ENCODE data around the gene DCPS.
"Not testable (repeated sequence)": the region's sequence is repeated elsewhere in the genome, so short reads cannot be mapped to it uniquely, and the experiment has no call there.

DCPS gene

GRCh38 chr11:126394634-126395072, 90.8 kb downstream of the DCPS start:
- H3K9me3 ChIP-seq (ENCODE audit: control insufficient read depth, insufficient read depth, low read length); H3K27me3 ChIP-seq (ENCODE audit: control insufficient read depth, insufficient read depth, low read length); H3K4me3 ChIP-seq (ENCODE audit: low read depth, low read length); H3K4me1 ChIP-seq (ENCODE audit: control insufficient read depth, insufficient read depth, low read length); H3K36me3 ChIP-seq (ENCODE audit: control insufficient read depth, insufficient read depth, low read length); H3K9ac ChIP-seq (ENCODE audit: low read depth, low read length): not testable (repeated sequence)

Data from iPS-15b (cell line).